Adrenal gland (tissue), 12 donors: Measurements from ENCODE around the gene ZXDC. TPM values are rescaled to one million over a fixed set of nuclear protein-coding genes. Genes with fewer than 3 reads are reported as not detected.
A peak's percentile ranks its signal among the peaks of the same experiment; 100 is the strongest.

Experiments used
- DNase-seq, 7 donors: peaks; one replicate each; pipeline ENCODE4 v3.0.0-alpha.2; 2019 to 2020
- H3K27ac ChIP-seq, 5 donors: fragments of 200-600 bp; sonication (generic) in 4 of 5; 1 replicate in 3 of 5; 2 replicates in 2 of 5; pipeline versions ENCODE4 v1.5.1 to v1.8.0; 2016 to 2020; ENCODE audit warnings: mild to moderate bottlenecking in 1 of 5
- H3K27me3 ChIP-seq: fragments of 200-600 bp; 2 replicates; pipeline ENCODE4 v1.8.0; 2021
- H3K36me3 ChIP-seq, 2 donors: fragments of 200-600 bp; replicated peaks in 1 of 2; 1 replicate in 1 of 2; 2 replicates in 1 of 2; pipeline versions ENCODE4 v1.5.1 to v1.8.0; 2018 to 2022
- H3K4me1 ChIP-seq, 2 donors: fragments of 200-600 bp; replicated peaks in 1 of 2; 1 replicate in 1 of 2; 2 replicates in 1 of 2; pipeline versions ENCODE4 v1.5.1 to v1.8.0; 2018 to 2021
- H3K4me3 ChIP-seq, 4 donors: fragments of 200-600 bp; sonication (generic) in 3 of 4; one replicate each; pipeline ENCODE4 v1.5.1; 2016 to 2018
- H3K9me3 ChIP-seq, 3 donors: fragments of 200-600 bp; sonication (generic) in 1 of 3; replicated peaks in 1 of 3; 1 replicate in 2 of 3; 2 replicates in 1 of 3; pipeline versions ENCODE4 v1.5.1 to v1.8.0; 2016 to 2021
- POLR2A ChIP-seq, 2 donors: fragments of 450-650 bp; IDR thresholded peaks; one replicate each; pipeline ENCODE4 v1.6.1; 2017; ENCODE audit warnings: antibody characterized with exemption in 2 of 2, mild to moderate bottlenecking in 2 of 2, moderate library complexity in 1 of 2
- WGBS, 4 donors: extraction: QIAGEN DNeasy Blood & Tissue Kit in 2 of 4; methylation state at CpG; one replicate each; pipeline versions ENCODE4 v1.1.5 to v1.1.7; 2013 to 2017; 5-methylcytosine and 5-hydroxymethylcytosine counted together
- intact Hi-C, 2 donors: fragments of 100-400 bp; cut with DNase I; formaldehyde crosslinking; loops; one replicate each; pipeline versions ENCODE4 v1.14.1 to v1.15.0; 2022 to 2023
- polyA plus RNA-seq, 3 donors: library from polyadenylated mRNA; stranded (reverse); fragments of 200-250 nt in 2 of 3; fragments of 350-450 nt in 1 of 3; fragmentation: Illumina TruSeq in 1 of 3; extraction: RNeasy Lipid Tissue Mini Kit (QIAGEN cat#74804) in 1 of 3; gene quantifications; one replicate each; pipeline ENCODE4 v1.2.3, GENCODE V29; 2013 to 2014
- total RNA-seq, 9 donors: library from RNA; depleted of rRNA in 4 of 9; stranded (reverse); fragments of >200 nt in 4 of 9; fragments of 120-200 nt in 1 of 9; fragmentation: NEBNext Ultra II Directional in 1 of 9; extraction: Animal tissue kit (Norgen Biotek cat#: 25700) in 1 of 9; gene quantifications; one replicate each; pipeline versions ENCODE4 v1.1.0 to v1.2.4, GENCODE V29; 2013 to 2023
- TF ChIP-seq, protein P1 (sequence below), 6 experiments: fragments of 450-650 bp in 4 of 6; fragments of 200-600 bp in 2 of 6; sonication (generic) in 1 of 6; IDR thresholded peaks; 1 replicate in 5 of 6; 2 replicates in 1 of 6; pipeline versions ENCODE4 v1.5.1 to v1.8.0; 2016 to 2021; ENCODE audit warnings: antibody characterized with exemption in 6 of 6, mild to moderate bottlenecking in 2 of 6, moderate library complexity in 1 of 6
- donor health status: healthy with polysubstance abuse.
- donor health status: Bipolar disorder and iron deficiency.
- donor health status: DM: yes; HTN: yes; CAD: no.
- donor health status: DM: no; HTN: no; CAD: no.
- donor health status: DM: no; HTN: no; CAD: no.
- donor health status: DM: yes; HTN: yes; CAD: no.

Gene ZXDC
- total and polyA plus RNA-seq, 12 donors = 16.4 to 45.2 (median 30.3) TPM

- H3K27me3 ChIP-seq = peaks cover 7% of the 10 kb centered on the region
- no peak for TF ChIP-seq POLR2A (IDR thresholded peaks at IDR 0.05)
- TF ChIP-seq, protein P1, sequence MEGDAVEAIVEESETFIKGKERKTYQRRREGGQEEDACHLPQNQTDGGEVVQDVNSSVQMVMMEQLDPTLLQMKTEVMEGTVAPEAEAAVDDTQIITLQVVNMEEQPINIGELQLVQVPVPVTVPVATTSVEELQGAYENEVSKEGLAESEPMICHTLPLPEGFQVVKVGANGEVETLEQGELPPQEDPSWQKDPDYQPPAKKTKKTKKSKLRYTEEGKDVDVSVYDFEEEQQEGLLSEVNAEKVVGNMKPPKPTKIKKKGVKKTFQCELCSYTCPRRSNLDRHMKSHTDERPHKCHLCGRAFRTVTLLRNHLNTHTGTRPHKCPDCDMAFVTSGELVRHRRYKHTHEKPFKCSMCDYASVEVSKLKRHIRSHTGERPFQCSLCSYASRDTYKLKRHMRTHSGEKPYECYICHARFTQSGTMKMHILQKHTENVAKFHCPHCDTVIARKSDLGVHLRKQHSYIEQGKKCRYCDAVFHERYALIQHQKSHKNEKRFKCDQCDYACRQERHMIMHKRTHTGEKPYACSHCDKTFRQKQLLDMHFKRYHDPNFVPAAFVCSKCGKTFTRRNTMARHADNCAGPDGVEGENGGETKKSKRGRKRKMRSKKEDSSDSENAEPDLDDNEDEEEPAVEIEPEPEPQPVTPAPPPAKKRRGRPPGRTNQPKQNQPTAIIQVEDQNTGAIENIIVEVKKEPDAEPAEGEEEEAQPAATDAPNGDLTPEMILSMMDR (IDR thresholded peaks at IDR 0.05) = no peak
- no peaks in the 10 kb centered on the region for H3K9me3 ChIP-seq
- H3K27ac ChIP-seq = peak overlapping the region in 1 of 5 donors; percentile 2
- DNase-seq = no peak
- intact Hi-C loops = no loop called here
- no peak overlapping the region for H3K4me3 ChIP-seq
- no peaks in the 10 kb centered on the region for H3K36me3 ChIP-seq
- 68 to 88% (median 74%) methylated on average over 1 of the region's 1 CpG for WGBS, 4 donors
- peaks cover 0 to 4% of the 10 kb centered on the region in 2 donors for H3K4me1 ChIP-seq
Observed at GRCh38 chr3:126399351-126399735, 76.3 kb downstream of the ZXDC start.

- TF ChIP-seq, protein P1 (IDR thresholded peaks at IDR 0.05) = no peak
- TF ChIP-seq POLR2A (IDR thresholded peaks at IDR 0.05) = no peak
- intact Hi-C loops = no loop called here
- Histone ChIP-seq H3K27ac (no peak overlapping the region), H3K9me3 (no peaks in the 10 kb centered on the region), H3K27me3 (peaks cover 7% of the 10 kb centered on the region), H3K4me1 (peaks cover 0 to 4% of the 10 kb centered on the region in 2 donors), H3K36me3 (no peaks in the 10 kb centered on the region), H3K4me3 (no peak overlapping the region)
- DNase-seq = no peak
- WGBS, 4 donors = 87 to 95% (median 91%) methylated on average over 4 to 14 of the region's 14 CpGs
Observed at GRCh38 chr3:126398423-126399350, 77.0 kb downstream of the ZXDC start.

- H3K27me3 ChIP-seq = peaks cover 7% of the 10 kb centered on the region
- TF ChIP-seq POLR2A (IDR thresholded peaks at IDR 0.05) = no peak
- TF ChIP-seq, protein P1 (IDR thresholded peaks at IDR 0.05) = no peak
- no peaks in the 10 kb centered on the region for H3K36me3 ChIP-seq
- intact Hi-C loops = no loop called here
- H3K4me1 ChIP-seq = peaks cover 0 to 4% of the 10 kb centered on the region in 2 donors
- H3K9me3 ChIP-seq = no peaks in the 10 kb centered on the region
- H3K27ac ChIP-seq = no peak overlapping the region
- WGBS, 4 donors = 90 to 97% (median 93%) methylated on average over 13 of the region's 13 CpGs
- no peak overlapping the region for H3K4me3 ChIP-seq
- DNase-seq = no peak
Observed at GRCh38 chr3:126397610-126398422, 77.9 kb downstream of the ZXDC start.

GRCh38 chr3:126396536-126396935 is 79.2 kb downstream of the ZXDC start:
- H3K4me3 ChIP-seq = no peak overlapping the region
- no peak for TF ChIP-seq POLR2A (IDR thresholded peaks at IDR 0.05)
- TF ChIP-seq, protein P1 (IDR thresholded peaks at IDR 0.05) = no peak
- 90 to 97% (median 93%) methylated on average over 2 to 5 of the region's 5 CpGs for WGBS, 4 donors
- DNase-seq = no peak
- H3K27ac ChIP-seq = no peak overlapping the region
- peaks cover 0 to 4% of the 10 kb centered on the region in 2 donors for H3K4me1 ChIP-seq
- no peaks in the 10 kb centered on the region for H3K36me3 ChIP-seq
- no peaks in the 10 kb centered on the region for H3K9me3 ChIP-seq
- intact Hi-C loops = no loop called here
- H3K27me3 ChIP-seq = peaks cover 7% of the 10 kb centered on the region
